H1 (cell line): ENCODE data around the gene TNP1. TPM values are rescaled to one million over a fixed set of nuclear protein-coding genes. Genes with fewer than 3 reads are reported as not detected.

Source experiments
- CTCF ChIA-PET: fragments of 300-600 bp; sonication (Branson Sonifier 250); formaldehyde crosslinking; loops from one replicate; lab custom pipeline; 2021; ENCODE audit not compliant: partially characterized antibody; lab: Charles Lee
- POLR2A ChIA-PET: fragments of 300-600 bp; sonication (Branson Sonifier 250); formaldehyde crosslinking; loops from one replicate; lab custom pipeline; 2021; ENCODE audit warnings: inconsistent platforms; ENCODE audit not compliant: partially characterized antibody; lab: Charles Lee
- DNase-seq, 2 experiments: peaks; one replicate each; pipeline versions ENCODE4 v3.0.0 to v3.0.0-alpha.2; 2010 to 2022; ENCODE audit warnings: low spot score in 2 of 2, low read depth in 1 of 2, mixed read lengths in 1 of 2
- FAIRE-seq: peaks from 2 replicates; lab custom pipeline; 2011; peaks lifted over from hg19 to GRCh38; lab: Jason Lieb, UNC
- H2AFZ ChIP-seq: 2 replicates; pipeline ENCODE4 v1.8.1; 2012; ENCODE audit warnings: low read length, inconsistent platforms
- H2AK5ac ChIP-seq: 2 replicates; pipeline ENCODE4 v1.6.1; 2013; ENCODE audit warnings: low read depth, low read length
- H2BK120ac ChIP-seq: replicated peaks from 2 replicates; pipeline ENCODE3; 2013; ENCODE audit warnings: low read depth, low read length, inconsistent platforms
- H2BK12ac ChIP-seq: 2 replicates; pipeline ENCODE4 v1.6.1; 2013; ENCODE audit warnings: low read depth, low read length
- H2BK15ac ChIP-seq: 2 replicates; pipeline ENCODE4 v1.6.1; 2013; ENCODE audit warnings: low read length
- H2BK20ac ChIP-seq: 2 replicates; pipeline ENCODE4 v1.6.1; 2013; ENCODE audit warnings: low read length
- H2BK5ac ChIP-seq: 2 replicates; pipeline ENCODE4 v1.6.1; 2013; ENCODE audit warnings: low read depth, low read length
- H3K14ac ChIP-seq: 2 replicates; pipeline ENCODE4 v1.6.1; 2013; ENCODE audit warnings: inconsistent platforms; ENCODE audit not compliant: insufficient read length
- H3K18ac ChIP-seq: 2 replicates; pipeline ENCODE4 v1.6.1; 2013; ENCODE audit warnings: low read length; ENCODE audit errors: extremely low read depth
- H3K23ac ChIP-seq: 2 replicates; pipeline ENCODE4 v1.6.1; 2013; ENCODE audit warnings: inconsistent platforms; ENCODE audit not compliant: insufficient read length
- H3K23me2 ChIP-seq: 2 replicates; pipeline ENCODE4 v1.6.1; 2013; ENCODE audit warnings: low read depth, low read length
- H3K27ac ChIP-seq: 2 replicates; pipeline ENCODE4 v1.6.1; 2011; ENCODE audit warnings: low read depth, low read length, inconsistent platforms
- H3K27me3 ChIP-seq, 4 experiments: replicated peaks in 1 of 4; 1 replicate in 1 of 4; 2 replicates in 3 of 4; pipeline versions ENCODE4 v1.6.1 to v1.8.1; 2011 to 2013; ENCODE audit warnings: low read length in 3 of 4, mild to moderate bottlenecking in 3 of 4, inconsistent platforms in 2 of 4, mixed read lengths in 2 of 4, moderate library complexity in 1 of 4; ENCODE audit not compliant: control insufficient read depth in 3 of 4, insufficient read depth in 3 of 4; ENCODE audit errors: extremely low read depth in 1 of 4
- H3K36me3 ChIP-seq, 4 experiments: 2 replicates each; pipeline versions ENCODE4 v1.6.1 to v1.8.1; 2011 to 2013; ENCODE audit warnings: mild to moderate bottlenecking in 4 of 4, low read length in 3 of 4, moderate library complexity in 2 of 4, control low read depth in 1 of 4, inconsistent platforms in 1 of 4; ENCODE audit not compliant: insufficient read depth in 4 of 4, control insufficient read depth in 2 of 4
- H3K4ac ChIP-seq: replicated peaks from 2 replicates; pipeline ENCODE3; 2013; ENCODE audit warnings: low read length, low read depth, mixed read lengths, inconsistent platforms; ENCODE audit not compliant: insufficient read length
- H3K4me1 ChIP-seq, 4 experiments: replicated peaks in 1 of 4; 1 replicate in 1 of 4; 2 replicates in 3 of 4; pipeline versions ENCODE4 v1.6.1 to v1.8.1; 2011 to 2013; ENCODE audit warnings: low read length in 3 of 4, inconsistent platforms in 2 of 4, mixed read lengths in 1 of 4; ENCODE audit not compliant: insufficient read depth in 4 of 4, control insufficient read depth in 3 of 4
- H3K4me2 ChIP-seq, 2 experiments: 2 replicates each; pipeline versions ENCODE4 v1.6.1 to v1.8.1; 2011 to 2013; ENCODE audit warnings: low read depth in 2 of 2, low read length in 2 of 2, control low read depth in 1 of 2, inconsistent platforms in 1 of 2, mild to moderate bottlenecking in 1 of 2; ENCODE audit not compliant: insufficient read depth in 1 of 2
- H3K4me3 ChIP-seq, 4 experiments: fragments of 200-600, 300-600 bp in 1 of 4; sonication (generic), shearing (Covaris generic), sonication (Bioruptor Twin) in 1 of 4; 2 replicates each; pipeline versions ENCODE4 v1.5.1 to v1.8.1; 2011 to 2016; ENCODE audit warnings: low read length in 4 of 4, low read depth in 3 of 4, control low read depth in 2 of 4, inconsistent platforms in 2 of 4, mild to moderate bottlenecking in 2 of 4, mixed read lengths in 1 of 4, moderate library complexity in 1 of 4; ENCODE audit not compliant: insufficient read depth in 2 of 4; ENCODE audit errors: extremely low read depth in 1 of 4
- H3K56ac ChIP-seq: replicated peaks from 2 replicates; pipeline ENCODE3; 2013; ENCODE audit warnings: low read depth, mild to moderate bottlenecking, mixed read lengths, low read length, inconsistent platforms; ENCODE audit not compliant: insufficient read length
- H3K79me1 ChIP-seq: 2 replicates; pipeline ENCODE4 v1.6.1; 2013; ENCODE audit warnings: low read depth, low read length, control low read depth
- H3K79me2 ChIP-seq, 2 experiments: 2 replicates each; pipeline versions ENCODE4 v1.6.1 to v1.8.1; 2012 to 2013; ENCODE audit warnings: low read length in 2 of 2, mild to moderate bottlenecking in 2 of 2, inconsistent platforms in 1 of 2; ENCODE audit not compliant: insufficient read depth in 2 of 2, control insufficient read depth in 1 of 2
- H3K9ac ChIP-seq, 4 experiments: replicated peaks in 1 of 4; 1 replicate in 1 of 4; 2 replicates in 3 of 4; pipeline versions ENCODE4 v1.6.1 to v1.8.1; 2011 to 2013; ENCODE audit warnings: low read depth in 3 of 4, low read length in 3 of 4, control low read depth in 2 of 4, mild to moderate bottlenecking in 2 of 4, moderate library complexity in 2 of 4, inconsistent platforms in 1 of 4; ENCODE audit errors: extremely low read depth in 1 of 4
- H3K9me3 ChIP-seq, 2 experiments: 2 replicates each; pipeline versions ENCODE4 v1.6.1 to v1.8.1; 2012 to 2013; ENCODE audit warnings: mild to moderate bottlenecking in 2 of 2, moderate library complexity in 2 of 2, control low read depth in 1 of 2, inconsistent platforms in 1 of 2, low read depth in 1 of 2, low read length in 1 of 2, mixed read lengths in 1 of 2; ENCODE audit not compliant: insufficient read depth in 2 of 2
- H4K20me1 ChIP-seq, 2 experiments: replicated peaks in 1 of 2; 2 replicates each; pipeline versions ENCODE3 to v1.8.1; 2011 to 2013; ENCODE audit warnings: inconsistent platforms in 2 of 2, low read length in 2 of 2, mild to moderate bottlenecking in 1 of 2; ENCODE audit not compliant: insufficient read depth in 2 of 2, control insufficient read depth in 1 of 2
- H4K5ac ChIP-seq: 2 replicates; pipeline ENCODE4 v1.6.1; 2013; ENCODE audit warnings: low read length, low read depth, mixed read lengths, inconsistent platforms; ENCODE audit not compliant: insufficient read length
- H4K8ac ChIP-seq: 2 replicates; pipeline ENCODE4 v1.8.0; 2013; ENCODE audit warnings: mild to moderate bottlenecking, moderate library complexity, low read length, inconsistent platforms; ENCODE audit not compliant: insufficient read depth; ENCODE audit errors: extremely low read depth
- H4K91ac ChIP-seq: replicated peaks from 2 replicates; pipeline ENCODE3; 2013; ENCODE audit warnings: low read length, mixed read lengths, inconsistent platforms; ENCODE audit not compliant: insufficient read length
- CREB1 ChIP-seq: IDR thresholded peaks from 2 replicates; pipeline ENCODE4 v1.6.1; 2012; ENCODE audit warnings: inconsistent platforms
- EGR1 ChIP-seq: IDR thresholded peaks from 2 replicates; pipeline ENCODE4 v1.6.1; 2011; ENCODE audit warnings: low read depth, low read length, borderline replicate concordance
- EP300 ChIP-seq, 2 experiments: IDR thresholded peaks; 1 replicate in 1 of 2; 2 replicates in 1 of 2; pipeline ENCODE4 v1.6.1; 2011 to 2012; ENCODE audit warnings: low read depth in 2 of 2, low read length in 2 of 2, mild to moderate bottlenecking in 2 of 2, borderline replicate concordance in 1 of 2, inconsistent platforms in 1 of 2, moderate library complexity in 1 of 2
- HDAC2 ChIP-seq, 2 experiments: fragments of 300-600 bp in 1 of 2; sonication (generic) in 1 of 2; IDR thresholded peaks; 2 replicates each; pipeline ENCODE4 v1.6.1; 2011 to 2012; ENCODE audit warnings: low read depth in 2 of 2, low read length in 2 of 2, mild to moderate bottlenecking in 2 of 2, moderate library complexity in 2 of 2, borderline replicate concordance in 1 of 2, inconsistent platforms in 1 of 2
- KDM4A ChIP-seq: IDR thresholded peaks from one replicate; pipeline ENCODE4 v1.7.1; 2012; ENCODE audit warnings: low read depth, mild to moderate bottlenecking, moderate library complexity, low read length, inconsistent platforms; ENCODE audit not compliant: severe bottlenecking
- MAX ChIP-seq: IDR thresholded peaks from 2 replicates; pipeline ENCODE4 v1.6.1; 2012; ENCODE audit warnings: inconsistent platforms
- RAD21 ChIP-seq, 2 experiments: IDR thresholded peaks in 1 of 2; conservative IDR thresholded peaks in 1 of 2; 2 replicates each; pipeline ENCODE4 v1.6.1; 2011; ENCODE audit warnings: low read depth in 2 of 2, low read length in 2 of 2, improper control_type of control experiment in 1 of 2, inconsistent platforms in 1 of 2, mild to moderate bottlenecking in 1 of 2, moderate library complexity in 1 of 2
- SIN3A ChIP-seq, 2 experiments: IDR thresholded peaks in 1 of 2; conservative IDR thresholded peaks in 1 of 2; 2 replicates each; pipeline ENCODE4 v1.6.1; 2011 to 2012; ENCODE audit warnings: low read length in 2 of 2, improper control_type of control experiment in 1 of 2, low read depth in 1 of 2, mild to moderate bottlenecking in 1 of 2
- SIX5 ChIP-seq: IDR thresholded peaks from 2 replicates; pipeline ENCODE4 v1.6.1; 2011; ENCODE audit warnings: mild to moderate bottlenecking, low read depth, low read length
- SP1 ChIP-seq: IDR thresholded peaks from 2 replicates; pipeline ENCODE4 v1.6.1; 2011; ENCODE audit warnings: low read depth, low read length
- SRF ChIP-seq: IDR thresholded peaks from 2 replicates; pipeline ENCODE4 v1.6.1; 2011; ENCODE audit warnings: mild to moderate bottlenecking, low read depth, low read length, moderate library complexity
- WGBS, 2 experiments: shearing (Covaris generic) in 1 of 2; methylation state at CpG; one replicate each; pipeline versions ENCODE4 v1.1.6 to v1.1.7; 2013 to 2015; ENCODE audit warnings: low lambda C conversion rate in 2 of 2, mixed read lengths in 2 of 2, inconsistent platforms in 1 of 2, low coverage in 1 of 2, missing lambda C conversion rate in 1 of 2; ENCODE audit not compliant: insufficient replicate concordance in 2 of 2, insufficient coverage in 1 of 2, insufficient read length in 1 of 2; ENCODE audit errors: extremely low coverage in 1 of 2, missing lambda C conversion rate in 1 of 2; 5-methylcytosine and 5-hydroxymethylcytosine counted together
- polyA plus RNA-seq, 7 experiments: library from polyadenylated mRNA; depleted of rRNA in 3 of 7; stranded (reverse) in 5 of 7; unstranded in 2 of 7; fragments of >200 nt in 5 of 7; fragments of 200-250 nt in 2 of 7; gene quantifications; 1 replicate in 5 of 7; 2 replicates in 1 of 7; 4 replicates in 1 of 7; pipeline versions ENCODE4 v1.2.1 to v1.2.3, GENCODE V29; 2011 to 2013; ENCODE audit warnings: missing spikeins in 2 of 7, mixed read lengths in 2 of 7
- total RNA-seq: library from RNA; stranded (reverse); fragmentation: NEBNext Ultra II Directional; extraction: Animal tissue kit (Norgen Biotek cat#: 25700); gene quantifications from 2 replicates; pipeline ENCODE4 v1.2.1, GENCODE V29; 2021

The TNP1 gene
- total and polyA plus RNA-seq, 2 of the 8 experiments (the other 6 are each of a cell fraction or from before 2014, with no cell fraction given), result not detected

GRCh38 chr2:216904554-216904953 lies 44.7 kb upstream of the TNP1 start:
- Histone ChIP-seq H2BK15ac (no peak overlapping the region), H3K9ac (no peak overlapping the region), H2BK12ac (no peak overlapping the region), H4K8ac (no peak overlapping the region), H2BK20ac (no peak overlapping the region), H3K4ac (no peak overlapping the region), H3K23ac (no peak overlapping the region), H3K27ac (no peak overlapping the region), H3K9me3 (peaks cover 11% of the 10 kb centered on the region in 2 experiments; a peak in 3 of 4 replicates), H2BK5ac (no peak overlapping the region), H3K4me2 (no peak overlapping the region), H3K27me3 (no peaks in the 10 kb centered on the region), H3K14ac (no peak overlapping the region), H3K23me2 (no peaks in the 10 kb centered on the region), H3K79me2 (no peaks in the 10 kb centered on the region), H4K91ac (no peak overlapping the region), H2AK5ac (no peak overlapping the region), H3K4me1 (no peaks in the 10 kb centered on the region), H4K5ac (no peak overlapping the region), H3K36me3 (no peaks in the 10 kb centered on the region; a peak in 1 of 8 replicates), H3K56ac (no peak overlapping the region), H3K4me3 (no peak overlapping the region), H4K20me1 (no peaks in the 10 kb centered on the region), H3K79me1 (no peaks in the 10 kb centered on the region), H2AFZ (no peak overlapping the region), H2BK120ac (no peak overlapping the region), H3K18ac (no peak overlapping the region)
- TF ChIP-seq SIN3A (conservative IDR thresholded peaks at IDR 0.05 in 1 of 2, IDR thresholded peaks at IDR 0.05 in 1 of 2; ENCODE audit: low read depth in 1 of 2, low read length in 2 of 2) (no peak), EGR1 (no peak), CREB1 (no peak), MAX (no peak), SP1 (no peak), HDAC2 (IDR thresholded peaks at IDR 0.05; ENCODE audit: borderline replicate concordance in 1 of 2, low read depth in 2 of 2, low read length in 2 of 2) (no peak), RAD21 (IDR thresholded peaks at IDR 0.05 in 1 of 2, conservative IDR thresholded peaks at IDR 0.05 in 1 of 2; ENCODE audit: low read depth in 2 of 2, low read length in 2 of 2) (no peak), SRF (no peak), EP300 (IDR thresholded peaks at IDR 0.05; ENCODE audit: borderline replicate concordance in 1 of 2, low read depth in 2 of 2, low read length in 2 of 2) (no peak), KDM4A (no peak), SIX5 (no peak)
- WGBS, 2 experiments, result 90% methylated on average over 2 of the region's 2 CpGs; no CpG with 5 or more reads in 1 of the 2 experiments
- FAIRE-seq, result no peak
- POLR2A ChIA-PET, result no interaction called here
- DNase-seq, result no peak
- CTCF ChIA-PET, result no interaction called here
